HepG2 (cell line): ENCODE measurements around the gene ETS2.

Experiments used
- BCLAF1 ChIP-seq: fragments of 450-650 bp; IDR thresholded peaks from 2 replicates; pipeline ENCODE4 v1.6.1; 2017; ENCODE audit warnings: mild to moderate bottlenecking
- CAMTA2 ChIP-seq: sonication (generic); formaldehyde crosslinking; IDR thresholded peaks from 2 replicates; pipeline ENCODE4 v1.4.0; 2020; ENCODE audit warnings: mild to moderate bottlenecking, missing genetic modification reagents, borderline replicate concordance
- CBX1 ChIP-seq: IDR thresholded peaks from one replicate; pipeline ENCODE4 v1.6.1; 2016; ENCODE audit warnings: antibody characterized with exemption, low read depth
- PBX3 ChIP-seq: sonication (generic); formaldehyde crosslinking; IDR thresholded peaks from 2 replicates; pipeline ENCODE4 v1.8.1; 2023; ENCODE audit warnings: missing genetic modification reagents, inconsistent platforms, borderline replicate concordance
- STAT5B ChIP-seq: sonication (generic); formaldehyde crosslinking; IDR thresholded peaks from 2 replicates; pipeline ENCODE4 v1.4.0; 2020; ENCODE audit warnings: missing genetic modification reagents
- SUZ12 ChIP-seq: fragments of 150-350 bp; IDR thresholded peaks from 2 replicates; pipeline ENCODE4 v1.6.1; 2014; ENCODE audit warnings: low read depth, low read length
- TF ChIP-seq, protein P1 (sequence below): sonication (generic); formaldehyde crosslinking; IDR thresholded peaks from 2 replicates; pipeline ENCODE4 v1.5.1; 2020; ENCODE audit warnings: missing genetic modification reagents, mild to moderate bottlenecking, borderline replicate concordance
- TF ChIP-seq, protein P2 (sequence below): IDR thresholded peaks from 2 replicates; pipeline ENCODE4 v1.6.1; 2016
- TF ChIP-seq, protein P3 (sequence below): sonication (generic); formaldehyde crosslinking; IDR thresholded peaks from 2 replicates; pipeline ENCODE4 v1.5.0; 2020; ENCODE audit warnings: mild to moderate bottlenecking, missing genetic modification reagents, moderate library complexity

DNA sequence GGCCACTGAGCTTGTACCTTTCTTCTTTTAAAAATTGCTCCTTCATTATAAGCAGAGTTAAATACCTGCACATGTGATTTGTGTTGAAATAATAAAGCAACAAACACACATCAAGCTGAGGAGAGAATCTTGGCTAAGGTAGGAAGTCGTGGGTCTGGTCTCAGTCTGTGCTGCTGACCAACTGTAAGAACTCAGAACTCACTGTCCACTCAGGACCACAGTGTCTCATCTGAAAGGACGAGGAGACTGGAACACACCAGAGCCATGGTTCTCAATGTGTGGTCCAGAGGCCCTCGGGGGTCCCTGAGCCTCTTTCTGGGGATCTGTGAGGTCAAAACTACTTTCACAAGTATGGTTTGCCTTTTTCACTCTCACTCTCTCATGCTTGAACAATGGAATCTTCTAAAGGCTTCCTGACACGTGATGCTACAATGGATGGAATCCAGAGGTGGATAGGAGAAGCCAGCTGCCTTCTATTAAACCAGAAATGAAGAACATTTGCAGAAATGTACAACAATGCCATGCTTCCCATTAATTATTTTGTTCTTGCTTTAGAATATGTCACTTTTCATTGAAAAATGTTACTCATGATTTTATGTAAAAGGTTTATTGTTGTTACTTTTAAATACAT lies 17.3 kb upstream of the ETS2 start:
- TF ChIP-seq BCLAF1 (no peak), SUZ12 (no peak), CAMTA2 (CRISPR knock-in tag) (no peak), STAT5B (CRISPR knock-in tag) (no peak), CBX1 (no peak), PBX3 (CRISPR knock-in tag) (no peak)
- TF ChIP-seq, protein P1, sequence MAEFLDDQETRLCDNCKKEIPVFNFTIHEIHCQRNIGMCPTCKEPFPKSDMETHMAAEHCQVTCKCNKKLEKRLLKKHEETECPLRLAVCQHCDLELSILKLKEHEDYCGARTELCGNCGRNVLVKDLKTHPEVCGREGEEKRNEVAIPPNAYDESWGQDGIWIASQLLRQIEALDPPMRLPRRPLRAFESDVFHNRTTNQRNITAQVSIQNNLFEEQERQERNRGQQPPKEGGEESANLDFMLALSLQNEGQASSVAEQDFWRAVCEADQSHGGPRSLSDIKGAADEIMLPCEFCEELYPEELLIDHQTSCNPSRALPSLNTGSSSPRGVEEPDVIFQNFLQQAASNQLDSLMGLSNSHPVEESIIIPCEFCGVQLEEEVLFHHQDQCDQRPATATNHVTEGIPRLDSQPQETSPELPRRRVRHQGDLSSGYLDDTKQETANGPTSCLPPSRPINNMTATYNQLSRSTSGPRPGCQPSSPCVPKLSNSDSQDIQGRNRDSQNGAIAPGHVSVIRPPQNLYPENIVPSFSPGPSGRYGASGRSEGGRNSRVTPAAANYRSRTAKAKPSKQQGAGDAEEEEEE = no peak
- TF ChIP-seq, protein P2, sequence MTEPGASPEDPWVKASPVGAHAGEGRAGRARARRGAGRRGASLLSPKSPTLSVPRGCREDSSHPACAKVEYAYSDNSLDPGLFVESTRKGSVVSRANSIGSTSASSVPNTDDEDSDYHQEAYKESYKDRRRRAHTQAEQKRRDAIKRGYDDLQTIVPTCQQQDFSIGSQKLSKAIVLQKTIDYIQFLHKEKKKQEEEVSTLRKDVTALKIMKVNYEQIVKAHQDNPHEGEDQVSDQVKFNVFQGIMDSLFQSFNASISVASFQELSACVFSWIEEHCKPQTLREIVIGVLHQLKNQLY (CRISPR knock-in tag) = no peak
- TF ChIP-seq, protein P3, sequence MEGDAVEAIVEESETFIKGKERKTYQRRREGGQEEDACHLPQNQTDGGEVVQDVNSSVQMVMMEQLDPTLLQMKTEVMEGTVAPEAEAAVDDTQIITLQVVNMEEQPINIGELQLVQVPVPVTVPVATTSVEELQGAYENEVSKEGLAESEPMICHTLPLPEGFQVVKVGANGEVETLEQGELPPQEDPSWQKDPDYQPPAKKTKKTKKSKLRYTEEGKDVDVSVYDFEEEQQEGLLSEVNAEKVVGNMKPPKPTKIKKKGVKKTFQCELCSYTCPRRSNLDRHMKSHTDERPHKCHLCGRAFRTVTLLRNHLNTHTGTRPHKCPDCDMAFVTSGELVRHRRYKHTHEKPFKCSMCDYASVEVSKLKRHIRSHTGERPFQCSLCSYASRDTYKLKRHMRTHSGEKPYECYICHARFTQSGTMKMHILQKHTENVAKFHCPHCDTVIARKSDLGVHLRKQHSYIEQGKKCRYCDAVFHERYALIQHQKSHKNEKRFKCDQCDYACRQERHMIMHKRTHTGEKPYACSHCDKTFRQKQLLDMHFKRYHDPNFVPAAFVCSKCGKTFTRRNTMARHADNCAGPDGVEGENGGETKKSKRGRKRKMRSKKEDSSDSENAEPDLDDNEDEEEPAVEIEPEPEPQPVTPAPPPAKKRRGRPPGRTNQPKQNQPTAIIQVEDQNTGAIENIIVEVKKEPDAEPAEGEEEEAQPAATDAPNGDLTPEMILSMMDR (CRISPR knock-in tag) = no peak
